ENCODE results near the gene LRRC32. TPM values are rescaled to one million over a fixed set of nuclear protein-coding genes. Genes with fewer than 3 reads are reported as not detected.
"Not testable (repeated sequence)": the region's sequence is repeated elsewhere in the genome, so short reads cannot be mapped to it uniquely, and the experiment has no call there.

Gene LRRC32
- total RNA-seq, 4 donors from 2014 or later, result 15.6 to 42.5 (median 17.9) TPM

GRCh38 chr11:76622493-76623094 is 48.0 kb downstream of the LRRC32 start:
- intact Hi-C loops (cut with DNase I), result no loop called here
- Histone ChIP-seq H3K9me3 (no peaks in the 10 kb centered on the region), H3K27me3 (no peaks in the 10 kb centered on the region), H3K27ac (no peak overlapping the region), H3K36me3 (no peaks in the 10 kb centered on the region), H3K4me1 (no peaks in the 10 kb centered on the region), H3K4me3 (replicated peaks in 1 of 3) (no peak overlapping the region)
- WGBS, 2 donors, result 79 to 88% methylated on average over 5 of the region's 5 CpGs
- TF ChIP-seq CTCF (IDR thresholded peaks at IDR 0.05) (no peak), POLR2A (IDR thresholded peaks at IDR 0.05) (no peak)
- no peak for DNase-seq

- DNase-seq, result no peak
- 71 to 80% methylated on average over 7 of the region's 7 CpGs for whole genome bisulfite sequencing, 2 donors
- Histone ChIP-seq H3K9me3 (no peaks in the 10 kb centered on the region), H3K27ac (no peak overlapping the region), H3K4me1 (peaks cover 0 to 3% of the 10 kb centered on the region in 2 donors), H3K27me3 (no peaks in the 10 kb centered on the region), H3K36me3 (no peaks in the 10 kb centered on the region), H3K4me3 (replicated peaks in 1 of 3) (no peak overlapping the region)
- TF ChIP-seq POLR2A (IDR thresholded peaks at IDR 0.05), result no peak
- TF ChIP-seq CTCF (IDR thresholded peaks at IDR 0.05), result no peak
- intact Hi-C loops (cut with DNase I), result no loop called here
Measured at GRCh38 chr11:76621868-76622267, 48.7 kb downstream of the LRRC32 start.

DNA sequence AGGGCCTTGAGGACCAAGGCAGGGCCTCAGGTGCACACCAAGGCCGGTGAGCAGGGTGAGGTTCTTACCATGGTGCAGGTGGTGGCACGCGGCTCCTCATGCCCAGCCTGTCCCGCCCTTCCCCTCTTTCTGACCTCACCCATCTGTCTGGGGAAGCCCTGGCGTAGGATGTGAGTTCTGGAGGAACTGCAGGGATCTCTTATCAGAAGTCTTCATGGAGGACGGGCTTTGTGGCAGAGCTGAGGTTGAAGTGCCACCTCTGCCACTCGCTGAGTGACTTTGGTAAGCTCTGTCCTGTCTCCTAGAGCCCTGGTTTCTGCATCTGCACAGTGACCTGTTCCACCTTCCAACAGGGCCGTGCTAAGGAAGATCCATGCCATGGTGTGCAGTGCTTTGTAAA is 49.1 kb downstream of the LRRC32 start:
- TF ChIP-seq POLR2A (IDR thresholded peaks at IDR 0.05) (no peak), CTCF (IDR thresholded peaks at IDR 0.05) (no peak)
- 86 to 88% methylated on average over 7 to 8 of the region's 8 CpGs for WGBS, 2 donors

DNA sequence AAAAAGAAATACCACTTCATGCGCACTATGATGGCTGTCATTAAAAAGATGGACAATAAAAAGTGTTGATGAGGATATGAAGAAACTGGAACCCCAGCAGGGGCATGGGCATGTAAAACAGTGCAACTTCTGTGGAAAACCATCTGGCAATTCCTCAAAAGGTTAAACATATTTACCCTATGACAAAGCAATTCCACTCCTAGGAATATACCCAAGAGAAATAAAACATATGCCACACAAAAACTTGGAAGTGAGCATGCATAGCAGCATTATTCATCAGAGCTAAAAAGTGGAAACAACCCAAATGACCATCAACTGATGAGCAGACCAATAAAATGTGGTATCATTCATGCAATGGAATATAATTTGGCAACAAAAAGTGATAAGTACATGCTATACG is 50.1 kb downstream of the LRRC32 start:
- no peak overlapping the region for H3K27ac ChIP-seq
- H3K9me3 ChIP-seq, result no peaks in the 10 kb centered on the region
- no peaks in the 10 kb centered on the region for H3K36me3 ChIP-seq
- no peak overlapping the region for H3K4me3 ChIP-seq (replicated peaks in 1 of 3)
- DNase-seq, result no peak
- intact Hi-C loops (cut with DNase I), result no loop called here
- no peaks in the 10 kb centered on the region for H3K27me3 ChIP-seq
- 96% methylated on average over 2 of the region's 2 CpGs for WGBS, 2 donors
- no peak for TF ChIP-seq CTCF (IDR thresholded peaks at IDR 0.05)
- no peak for TF ChIP-seq POLR2A (IDR thresholded peaks at IDR 0.05)
- H3K4me1 ChIP-seq, result peaks cover 0 to 16% of the 10 kb centered on the region in 2 donors

More for the DNA sequence above, 49.1 kb downstream of the LRRC32 start:
- H3K4me1 ChIP-seq, result peaks cover 0 to 7% of the 10 kb centered on the region in 2 donors
- H3K4me3 ChIP-seq (replicated peaks in 1 of 3), result no peak overlapping the region
- no peak for DNase-seq
- H3K27me3 ChIP-seq, result no peaks in the 10 kb centered on the region
- no peak overlapping the region for H3K27ac ChIP-seq
- H3K36me3 ChIP-seq, result no peaks in the 10 kb centered on the region
- no peaks in the 10 kb centered on the region for H3K9me3 ChIP-seq
- intact Hi-C loops (cut with DNase I), result no loop called here

- H3K9me3 ChIP-seq; intact Hi-C loops (cut with DNase I); H3K27me3 ChIP-seq; DNase-seq; H3K36me3 ChIP-seq; H3K27ac ChIP-seq; H3K4me3 ChIP-seq (replicated peaks in 1 of 3): not testable (repeated sequence)
- WGBS, 2 donors, result 42 to 71% methylated on average over 2 to 3 of the region's 5 CpGs
- peaks cover 0 to 21% of the 10 kb centered on the region in 2 donors for H3K4me1 ChIP-seq
Measured at GRCh38 chr11:76619801-76620200, 50.7 kb downstream of the LRRC32 start.

Measured in thyroid gland (tissue), 4 donors.